H54 (cell line): ENCODE results near the gene RAB36.

Experiments used
- DNase-seq: peaks from one replicate; pipeline ENCODE4 v3.0.0; 2011; ENCODE audit warnings: low spot score, mixed read lengths; ENCODE audit not compliant: insufficient read length
- FAIRE-seq: peaks from 3 replicates; lab custom pipeline; 2011; peaks lifted over from hg19 to GRCh38; lab: Jason Lieb, UNC
- POLR2A ChIP-seq: IDR thresholded peaks from 2 replicates; pipeline ENCODE4 v1.6.1; 2011; ENCODE audit warnings: low read depth, mild to moderate bottlenecking, low read length

Gene RAB36

GRCh38 chr22:23113067-23113846 is 32.0 kb upstream of the RAB36 start:
- no peak for FAIRE-seq
- TF ChIP-seq POLR2A: no peak
- no peak for DNase-seq

GRCh38 chr22:23113847-23114720 is 31.2 kb upstream of the RAB36 start:
- DNase-seq (no peak), FAIRE-seq (no peak)
- no peak for TF ChIP-seq POLR2A

- no peak for FAIRE-seq
- no peak for TF ChIP-seq POLR2A
- DNase-seq: no peak
Observed at GRCh38 chr22:23114721-23115020, 30.6 kb upstream of the RAB36 start.

- FAIRE-seq (no peak), DNase-seq (no peak)
- no peak for TF ChIP-seq POLR2A
Observed at GRCh38 chr22:23115369-23115768, 29.9 kb upstream of the RAB36 start.

GRCh38 chr22:23115825-23116494 is 29.3 kb upstream of the RAB36 start:
- FAIRE-seq (no peak), DNase-seq (no peak)
- TF ChIP-seq POLR2A: no peak

- TF ChIP-seq POLR2A: no peak
- no peak for FAIRE-seq
- no peak for DNase-seq
Observed at GRCh38 chr22:23116506-23117263, 28.6 kb upstream of the RAB36 start.

- TF ChIP-seq POLR2A: no peak
- no peak for DNase-seq
- FAIRE-seq: no peak
Observed at GRCh38 chr22:23117275-23117674, 28.0 kb upstream of the RAB36 start.

GRCh38 chr22:23117891-23118646 is 27.2 kb upstream of the RAB36 start:
- no peak for FAIRE-seq
- no peak for TF ChIP-seq POLR2A
- no peak for DNase-seq

GRCh38 chr22:23118647-23119493 is 26.4 kb upstream of the RAB36 start:
- no peak for DNase-seq
- no peak for TF ChIP-seq POLR2A
- FAIRE-seq: no peak

GRCh38 chr22:23119494-23120414 is 25.5 kb upstream of the RAB36 start:
- no peak for FAIRE-seq
- no peak for DNase-seq
- TF ChIP-seq POLR2A: no peak

GRCh38 chr22:23120415-23120899 is 24.8 kb upstream of the RAB36 start:
- FAIRE-seq (no peak), DNase-seq (no peak)
- TF ChIP-seq POLR2A: no peak
